ENCODE results near the gene GIN1.

GRCh38 chr5:103093727-103094126 is 26.2 kb downstream of the GIN1 start:
- TF ChIP-seq CTCF (IDR thresholded peaks at IDR 0.05) (no peak), ZFX (IDR thresholded peaks at IDR 0.05; ENCODE audit: borderline replicate concordance) (no peak)

All from 22Rv1 (cell line).